ENCODE results near the gene TPM4. TPM values are rescaled to one million over a fixed set of nuclear protein-coding genes. Genes with fewer than 3 reads are reported as not detected.

TPM4 gene
- total RNA-seq, 1 experiment from 2014 or later, result 1,104 TPM

Other genes with a start within 250 kb of the TPM4 start
- gene CYP4F2, start 178.4 kb upstream of the TPM4 start, total RNA-seq (2014; rRNA removed; shearing (Covaris generic); ENCODE audit: low replicate concordance), result not detected in 2 replicates
- gene CYP4F11, start 142.0 kb upstream of the TPM4 start, total RNA-seq (2014; rRNA removed; shearing (Covaris generic); ENCODE audit: low replicate concordance), result not detected in 2 replicates
- not detected in 2 replicates for gene OR10H4, start 127.5 kb upstream of the TPM4 start, total RNA-seq (2014; rRNA removed; shearing (Covaris generic); ENCODE audit: low replicate concordance)
- 134 and 149 TPM in 2 replicates for gene RAB8A, start 35.4 kb downstream of the TPM4 start, total RNA-seq (2014; rRNA removed; shearing (Covaris generic); ENCODE audit: low replicate concordance)
- not detected in 2 replicates for gene HSH2D, start 67.2 kb downstream of the TPM4 start, total RNA-seq (2014; rRNA removed; shearing (Covaris generic); ENCODE audit: low replicate concordance)
- gene CIB3, start 97.0 kb downstream of the TPM4 start, total RNA-seq (2014; rRNA removed; shearing (Covaris generic); ENCODE audit: low replicate concordance), result not detected in 2 replicates
- gene FAM32A, start 108.9 kb downstream of the TPM4 start, total RNA-seq (2014; rRNA removed; shearing (Covaris generic); ENCODE audit: low replicate concordance), result 128 and 150 TPM in 2 replicates
- gene AP1M1, start 121.4 kb downstream of the TPM4 start, total RNA-seq (2014; rRNA removed; shearing (Covaris generic); ENCODE audit: low replicate concordance), result 85.6 and 135 TPM in 2 replicates
- gene KLF2, start 248.3 kb downstream of the TPM4 start, total RNA-seq (2014; rRNA removed; shearing (Covaris generic); ENCODE audit: low replicate concordance), result 4.4 and 6.3 TPM in 2 replicates

Data from MG63 (cell line).